ENCODE results near the gene ATP5F1A. TPM values are rescaled to one million over a fixed set of nuclear protein-coding genes. Genes with fewer than 3 reads are reported as not detected.
"Not testable (repeated sequence)": the region's sequence is repeated elsewhere in the genome, so short reads cannot be mapped to it uniquely, and the experiment has no call there.

ATP5F1A gene
- total and polyA plus RNA-seq, 2 experiments from 2014 or later = 353 to 562 TPM

- no peak overlapping the region for H2AFZ ChIP-seq
- H3K4me3 ChIP-seq = no peak overlapping the region
- H3K79me2 ChIP-seq (ENCODE audit: insufficient read depth) = no peaks in the 10 kb centered on the region
- peaks cover 26% of the 10 kb centered on the region for H3K4me1 ChIP-seq (ENCODE audit: insufficient read depth)
- 97% methylated on average over 5 of the region's 5 CpGs for WGBS, 2 experiments (ENCODE audit: low coverage in 1 of 2, low lambda C conversion rate in 2 of 2, missing lambda C conversion rate in 2 of 2)
- no peak overlapping the region for H3K27ac ChIP-seq
- TF ChIP-seq EZH2phosphoT487 (IDR thresholded peaks at IDR 0.05; ENCODE audit: insufficient read depth, low read depth) (no peak), EZH2 (IDR thresholded peaks at IDR 0.05; ENCODE audit: insufficient read depth, poor library complexity, severe bottlenecking) (no peak)
- in situ Hi-C loops (cut with MboI) = no loop called here
- H3K9me3 ChIP-seq (ENCODE audit: low read depth) = no peaks in the 10 kb centered on the region
- no peak overlapping the region for H3K9ac ChIP-seq
- DNase-seq = no peak
- H3K27me3 ChIP-seq (replicated peaks; ENCODE audit: insufficient read depth) = no peaks in the 10 kb centered on the region
- H3K36me3 ChIP-seq (ENCODE audit: low read depth) = no peaks in the 10 kb centered on the region
- H3K4me2 ChIP-seq (ENCODE audit: unreplicated experiment) = no peak overlapping the region
- no peaks in the 10 kb centered on the region for H4K20me1 ChIP-seq (ENCODE audit: insufficient read depth)
- H3K9me2 ChIP-seq (ENCODE audit: insufficient read depth) = no peaks in the 10 kb centered on the region
- peaks cover 30% of the 10 kb centered on the region for H3F3A ChIP-seq (ENCODE audit: insufficient read depth)
Measured at GRCh38 chr18:46050268-46050667, 47.8 kb downstream of the ATP5F1A start.

GRCh38 chr18:46048641-46049040 lies 49.5 kb downstream of the ATP5F1A start:
- TF ChIP-seq EZH2 (IDR thresholded peaks at IDR 0.05; ENCODE audit: insufficient read depth, poor library complexity, severe bottlenecking) = no peak
- TF ChIP-seq EZH2phosphoT487 (IDR thresholded peaks at IDR 0.05; ENCODE audit: insufficient read depth, low read depth) = no peak
- in situ Hi-C loops (cut with MboI) = no loop called here
- H4K20me1 ChIP-seq (ENCODE audit: insufficient read depth) = no peaks in the 10 kb centered on the region

GRCh38 chr18:46047369-46047768 lies 50.7 kb downstream of the ATP5F1A start:
- 85 to 89% methylated on average over 13 of the region's 13 CpGs for WGBS, 2 experiments (ENCODE audit: low coverage in 1 of 2, low lambda C conversion rate in 2 of 2, missing lambda C conversion rate in 2 of 2)
- H4K20me1 ChIP-seq (ENCODE audit: insufficient read depth); H3K9ac ChIP-seq; H3K27me3 ChIP-seq (replicated peaks; ENCODE audit: insufficient read depth); H3K9me3 ChIP-seq (ENCODE audit: low read depth); H3K79me2 ChIP-seq (ENCODE audit: insufficient read depth); H3K9me2 ChIP-seq (ENCODE audit: insufficient read depth); in situ Hi-C loops (cut with MboI); DNase-seq; H3K4me3 ChIP-seq; H3K36me3 ChIP-seq (ENCODE audit: low read depth); H3K27ac ChIP-seq; H2AFZ ChIP-seq; H3K4me2 ChIP-seq (ENCODE audit: unreplicated experiment): not testable (repeated sequence)
- H3F3A ChIP-seq (ENCODE audit: insufficient read depth) = peaks cover 24% of the 10 kb centered on the region
- peaks cover 16% of the 10 kb centered on the region for H3K4me1 ChIP-seq (ENCODE audit: insufficient read depth)

More at GRCh38 chr18:46048641-46049040, 49.5 kb downstream of the ATP5F1A start:
- no peaks in the 10 kb centered on the region for H3K36me3 ChIP-seq (ENCODE audit: low read depth)
- H3K4me1 ChIP-seq (ENCODE audit: insufficient read depth) = peaks cover 23% of the 10 kb centered on the region
- no peak overlapping the region for H3K9ac ChIP-seq
- H3K9me2 ChIP-seq (ENCODE audit: insufficient read depth) = no peaks in the 10 kb centered on the region
- H3F3A ChIP-seq (ENCODE audit: insufficient read depth) = peaks cover 24% of the 10 kb centered on the region
- no peak overlapping the region for H3K4me2 ChIP-seq (ENCODE audit: unreplicated experiment)
- H2AFZ ChIP-seq = no peak overlapping the region
- no peaks in the 10 kb centered on the region for H3K27me3 ChIP-seq (replicated peaks; ENCODE audit: insufficient read depth)
- H3K9me3 ChIP-seq (ENCODE audit: low read depth) = no peaks in the 10 kb centered on the region
- DNase-seq = no peak
- no peak overlapping the region for H3K4me3 ChIP-seq
- no peak overlapping the region for H3K27ac ChIP-seq
- 89 to 94% methylated on average over 1 of the region's 1 CpG for WGBS, 2 experiments (ENCODE audit: low coverage in 1 of 2, low lambda C conversion rate in 2 of 2, missing lambda C conversion rate in 2 of 2)
- H3K79me2 ChIP-seq (ENCODE audit: insufficient read depth) = no peaks in the 10 kb centered on the region

- Histone ChIP-seq H3K9me2 (ENCODE audit: insufficient read depth) (no peaks in the 10 kb centered on the region), H3K79me2 (ENCODE audit: insufficient read depth) (no peaks in the 10 kb centered on the region), H3K4me1 (ENCODE audit: insufficient read depth) (peaks cover 13% of the 10 kb centered on the region), H3K4me3 (no peak overlapping the region), H2AFZ (no peak overlapping the region), H3K36me3 (ENCODE audit: low read depth) (no peaks in the 10 kb centered on the region), H3F3A (ENCODE audit: insufficient read depth) (peaks cover 20% of the 10 kb centered on the region), H3K4me2 (ENCODE audit: unreplicated experiment) (no peak overlapping the region), H4K20me1 (ENCODE audit: insufficient read depth) (no peaks in the 10 kb centered on the region), H3K9me3 (ENCODE audit: low read depth) (no peaks in the 10 kb centered on the region), H3K27ac (no peak overlapping the region), H3K9ac (no peak overlapping the region), H3K27me3 (replicated peaks; ENCODE audit: insufficient read depth) (no peaks in the 10 kb centered on the region)
- TF ChIP-seq EZH2 (IDR thresholded peaks at IDR 0.05; ENCODE audit: insufficient read depth, poor library complexity, severe bottlenecking) (no peak), EZH2phosphoT487 (IDR thresholded peaks at IDR 0.05; ENCODE audit: insufficient read depth, low read depth) (no peak)
- in situ Hi-C loops (cut with MboI) = no loop called here
- DNase-seq = no peak
- 93 to 98% methylated on average over 2 of the region's 2 CpGs for WGBS, 2 experiments (ENCODE audit: low coverage in 1 of 2, low lambda C conversion rate in 2 of 2, missing lambda C conversion rate in 2 of 2)
Measured at GRCh38 chr18:46046688-46047087, 51.4 kb downstream of the ATP5F1A start.

GRCh38 chr18:46046126-46046525 lies 52.0 kb downstream of the ATP5F1A start:
- Histone ChIP-seq H3K4me3 (no peak overlapping the region), H3F3A (ENCODE audit: insufficient read depth) (peaks cover 16% of the 10 kb centered on the region), H3K9me3 (ENCODE audit: low read depth) (no peaks in the 10 kb centered on the region), H3K4me2 (ENCODE audit: unreplicated experiment) (no peak overlapping the region), H3K27ac (no peak overlapping the region), H2AFZ (no peak overlapping the region), H3K27me3 (replicated peaks; ENCODE audit: insufficient read depth) (no peaks in the 10 kb centered on the region), H3K4me1 (ENCODE audit: insufficient read depth) (peaks cover 10% of the 10 kb centered on the region), H3K79me2 (ENCODE audit: insufficient read depth) (no peaks in the 10 kb centered on the region), H3K9ac (no peak overlapping the region), H3K9me2 (ENCODE audit: insufficient read depth) (no peaks in the 10 kb centered on the region), H4K20me1 (ENCODE audit: insufficient read depth) (no peaks in the 10 kb centered on the region), H3K36me3 (ENCODE audit: low read depth) (no peaks in the 10 kb centered on the region)
- TF ChIP-seq EZH2phosphoT487 (IDR thresholded peaks at IDR 0.05; ENCODE audit: insufficient read depth, low read depth) (no peak), EZH2 (IDR thresholded peaks at IDR 0.05; ENCODE audit: insufficient read depth, poor library complexity, severe bottlenecking) (no peak)
- WGBS, 2 experiments (ENCODE audit: low coverage in 1 of 2, low lambda C conversion rate in 2 of 2, missing lambda C conversion rate in 2 of 2) = 86 to 91% methylated on average over 6 of the region's 6 CpGs
- in situ Hi-C loops (cut with MboI) = no loop called here
- no peak for DNase-seq
